ENCODE results near the gene IL10RA.

Gene IL10RA

GRCh38 chr11:117959438-117960149 lies 26.6 kb upstream of the IL10RA start:
- Mint-ChIP-seq H3K36me3 (ENCODE audit: low read depth) (no peaks in the 10 kb centered on the region), H3K9me3 (peaks cover 18% of the 10 kb centered on the region), H3K4me1 (no peaks in the 10 kb centered on the region)

GRCh38 chr11:117960406-117960805 lies 25.8 kb upstream of the IL10RA start:
- Mint-ChIP-seq H3K9me3 (peaks cover 18% of the 10 kb centered on the region), H3K27me3 (ENCODE audit: low read depth) (no peaks in the 10 kb centered on the region), H3K4me3 (no peak overlapping the region), H3K27ac (no peak overlapping the region), H3K36me3 (ENCODE audit: low read depth) (no peaks in the 10 kb centered on the region), H3K4me1 (no peaks in the 10 kb centered on the region)
- TF ChIP-seq CTCF (IDR thresholded peaks at IDR 0.05; ENCODE audit: unreplicated experiment in 3 of 3), result no peak

More at GRCh38 chr11:117959438-117960149, 26.6 kb upstream of the IL10RA start:
- TF ChIP-seq CTCF (IDR thresholded peaks at IDR 0.05; ENCODE audit: unreplicated experiment in 3 of 3), result no peak
- no peaks in the 10 kb centered on the region for H3K27me3 Mint-ChIP-seq (ENCODE audit: low read depth)
- no peak overlapping the region for H3K4me3 Mint-ChIP-seq
- no peak overlapping the region for H3K27ac Mint-ChIP-seq

- peaks cover 10% of the 10 kb centered on the region for H3K9me3 Mint-ChIP-seq
- H3K4me1 Mint-ChIP-seq, result no peaks in the 10 kb centered on the region
- no peaks in the 10 kb centered on the region for H3K36me3 Mint-ChIP-seq (ENCODE audit: low read depth)
- no peak overlapping the region for H3K27ac Mint-ChIP-seq
- H3K27me3 Mint-ChIP-seq (ENCODE audit: low read depth), result no peaks in the 10 kb centered on the region
- no peak for TF ChIP-seq CTCF (IDR thresholded peaks at IDR 0.05; ENCODE audit: unreplicated experiment in 3 of 3)
- H3K4me3 Mint-ChIP-seq, result no peak overlapping the region
Measured at GRCh38 chr11:117961896-117962295, 24.3 kb upstream of the IL10RA start.

GRCh38 chr11:117962826-117963225 lies 23.4 kb upstream of the IL10RA start:
- H3K27me3 Mint-ChIP-seq (ENCODE audit: low read depth), result no peaks in the 10 kb centered on the region
- H3K36me3 Mint-ChIP-seq (ENCODE audit: low read depth), result no peaks in the 10 kb centered on the region
- no peak for TF ChIP-seq CTCF (IDR thresholded peaks at IDR 0.05; ENCODE audit: unreplicated experiment in 3 of 3)
- H3K4me1 Mint-ChIP-seq, result no peaks in the 10 kb centered on the region
- no peak overlapping the region for H3K4me3 Mint-ChIP-seq
- H3K27ac Mint-ChIP-seq, result no peak overlapping the region
- H3K9me3 Mint-ChIP-seq, result peaks cover 4% of the 10 kb centered on the region

- Mint-ChIP-seq H3K27ac (no peak overlapping the region), H3K4me3 (no peak overlapping the region), H3K27me3 (ENCODE audit: low read depth) (peaks cover 24% of the 10 kb centered on the region), H3K4me1 (no peaks in the 10 kb centered on the region), H3K9me3 (no peaks in the 10 kb centered on the region), H3K36me3 (ENCODE audit: low read depth) (no peaks in the 10 kb centered on the region)
- TF ChIP-seq CTCF (IDR thresholded peaks at IDR 0.05; ENCODE audit: unreplicated experiment in 3 of 3), result no peak
Measured at GRCh38 chr11:117966908-117967307, 19.3 kb upstream of the IL10RA start.
